K562 (cell line): ENCODE measurements around the gene SSH3. TPM values are rescaled to one million over a fixed set of nuclear protein-coding genes. Genes with fewer than 3 reads are reported as not detected.
A peak's percentile ranks its signal among the peaks of the same experiment; 100 is the strongest.

ENCODE experiments used
- ATAC-seq: fragments of 200-7000 bp; cut with Tn5 transposase; 3 replicates; pipeline ENCODE4 v1.9.1; 2020; ENCODE audit warnings: moderate library complexity
- BruUV-seq: library from RNA; stranded (reverse); fragments of 400-500 nt; replicated peaks from 2 replicates; lab custom pipeline; 2021; lab: Mats Ljungman, UMichigan
- CTCF ChIA-PET: fragments of 300-600 bp; formaldehyde crosslinking; extraction: SDS; loops from one replicate; lab custom pipeline; 2021; ENCODE audit warnings: low intra/inter-chr PET ratio; lab: Yijun Ruan, JAX
- POLR2A ChIA-PET: fragments of 300-600, 350-650 bp; sonication (Branson Sonifier 250); formaldehyde crosslinking; extraction: SDS; loops from one replicate; lab custom pipeline; 2021; ENCODE audit warnings: antibody characterized with exemption, inconsistent platforms; lab: Yijun Ruan, JAX
- DNase-seq, 4 experiments: peaks; one replicate each; pipeline versions ENCODE4 v3.0.0 to v3.0.0-alpha.2; 2011 to 2018; ENCODE audit warnings: low spot score in 3 of 4, mixed read lengths in 3 of 4; ENCODE audit errors: extremely low read depth in 1 of 4
- FAIRE-seq: peaks from 2 replicates; lab custom pipeline; 2011; peaks lifted over from hg19 to GRCh38; lab: Jason Lieb, UNC
- H2AFZ ChIP-seq: 2 replicates; pipeline ENCODE4 v1.6.0; 2011; ENCODE audit warnings: low read depth, low read length, control low read depth, inconsistent platforms
- H3K27ac ChIP-seq: fragments of 200-600 bp; 3 replicates; pipeline ENCODE4 v1.8.0; 2011; ENCODE audit warnings: low read depth, mild to moderate bottlenecking, control low read depth, inconsistent platforms, low read length, moderate library complexity, mixed read lengths; ENCODE audit errors: extremely low read depth
- H3K27me3 ChIP-seq, 2 experiments: fragments of 300-600 bp in 1 of 2; 2 replicates in 1 of 2; 3 replicates in 1 of 2; pipeline versions ENCODE4 v1.6.0 to v1.8.0; 2011; ENCODE audit warnings: inconsistent platforms in 2 of 2, low read length in 2 of 2, mild to moderate bottlenecking in 1 of 2, mixed read lengths in 1 of 2, moderate library complexity in 1 of 2; ENCODE audit not compliant: control insufficient read depth in 2 of 2, insufficient read depth in 2 of 2
- H3K36me3 ChIP-seq: fragments of 300-600 bp; 3 replicates; pipeline ENCODE4 v1.8.0; 2011; ENCODE audit warnings: mild to moderate bottlenecking, low read length, inconsistent platforms; ENCODE audit not compliant: control insufficient read depth, insufficient read depth
- H3K4me1 ChIP-seq, 2 experiments: fragments of 200-600 bp in 1 of 2; replicated peaks in 1 of 2; 2 replicates in 1 of 2; 3 replicates in 1 of 2; pipeline versions ENCODE4 v1.5.1 to v1.8.0; 2011; ENCODE audit warnings: inconsistent platforms in 2 of 2, low read length in 2 of 2, mild to moderate bottlenecking in 1 of 2, mixed read lengths in 1 of 2, moderate library complexity in 1 of 2; ENCODE audit not compliant: control insufficient read depth in 2 of 2, insufficient read depth in 2 of 2
- H3K4me2 ChIP-seq: 2 replicates; pipeline ENCODE4 v1.6.1; 2011; ENCODE audit warnings: low read length, control low read depth, inconsistent platforms, mixed read lengths; ENCODE audit not compliant: insufficient read depth
- H3K4me3 ChIP-seq: fragments of 200-600 bp; sonication (generic), shearing (Covaris generic); 2 replicates; pipeline ENCODE4 v1.5.1; 2016; ENCODE audit warnings: control low read depth, inconsistent platforms
- H3K79me2 ChIP-seq: fragments of 200-600 bp; 3 replicates; pipeline ENCODE4 v1.8.0; 2011; ENCODE audit warnings: low read length, inconsistent platforms; ENCODE audit not compliant: control insufficient read depth, insufficient read depth
- H3K9ac ChIP-seq, 2 experiments: 2 replicates each; pipeline versions ENCODE4 v1.6.0 to v1.6.1; 2011; ENCODE audit warnings: low read depth in 2 of 2, low read length in 2 of 2, control low read depth in 1 of 2, inconsistent platforms in 1 of 2, mild to moderate bottlenecking in 1 of 2, mixed read lengths in 1 of 2; ENCODE audit not compliant: insufficient read depth in 1 of 2
- H3K9me1 ChIP-seq: one replicate; pipeline ENCODE4 v1.6.0; 2011; ENCODE audit warnings: inconsistent platforms, mild to moderate bottlenecking, low read length, moderate library complexity; ENCODE audit not compliant: control insufficient read depth, insufficient read depth
- H3K9me3 ChIP-seq: replicated peaks from 2 replicates; pipeline ENCODE4 v1.5.1; 2011; ENCODE audit warnings: low read depth, low read length, inconsistent platforms; ENCODE audit not compliant: control insufficient read depth, insufficient read depth
- H4K20me1 ChIP-seq: replicated peaks from 2 replicates; pipeline ENCODE4 v1.6.1; 2011; ENCODE audit warnings: low read length, inconsistent platforms, mixed read lengths; ENCODE audit not compliant: control insufficient read depth, insufficient read depth
- E4F1 ChIP-seq: fragments of 250-450 bp; sonication (Bioruptor Pico); IDR thresholded peaks from 2 replicates; pipeline ENCODE4 v1.5.0; 2021; ENCODE audit warnings: mild to moderate bottlenecking, borderline replicate concordance
- KLF10 ChIP-seq: fragments of 250-450 bp; sonication (Bioruptor Pico); IDR thresholded peaks from 2 replicates; pipeline ENCODE4 v1.6.1; 2021; ENCODE audit warnings: matching md5 sums
- MAFG ChIP-seq: fragments of 450-650 bp; conservative IDR thresholded peaks from 2 replicates; pipeline ENCODE4 v1.6.1; 2016; ENCODE audit warnings: missing genetic modification characterization, missing compliant biosample characterization
- POLR2A ChIP-seq: fragments of 450-650 bp; conservative IDR thresholded peaks from 2 replicates; pipeline ENCODE4 v1.6.1; 2016
- POLR2B ChIP-seq: fragments of 450-650 bp; IDR thresholded peaks from 2 replicates; pipeline ENCODE4 v1.6.1; 2018; ENCODE audit warnings: low read depth; ENCODE audit not compliant: partially characterized antibody
- POLR2G ChIP-seq: fragments of 200-400 bp; formaldehyde crosslinking; IDR thresholded peaks from 2 replicates; pipeline ENCODE4 v1.6.1; 2017; ENCODE audit warnings: low read depth, mild to moderate bottlenecking, antibody characterized with exemption, low read length, moderate library complexity
- RBFOX2 ChIP-seq: fragments of 200-400 bp; formaldehyde crosslinking; IDR thresholded peaks from 2 replicates; pipeline ENCODE4 v1.6.1; 2017; ENCODE audit warnings: low read depth, mild to moderate bottlenecking, low read length, moderate library complexity
- TFAP4 ChIP-seq: sonication (generic); formaldehyde crosslinking; IDR thresholded peaks from 2 replicates; pipeline ENCODE4 v1.8.0; 2022; ENCODE audit warnings: missing genetic modification reagents, mild to moderate bottlenecking, moderate library complexity, borderline replicate concordance
- ZHX1 ChIP-seq: fragments of 150-350 bp; conservative IDR thresholded peaks from 2 replicates; pipeline ENCODE4 v1.6.1; 2014; ENCODE audit warnings: low read length
- ZNF830 ChIP-seq: fragments of 250-450 bp; sonication (Bioruptor Pico); IDR thresholded peaks from 2 replicates; pipeline ENCODE4 v1.5.0; 2021; ENCODE audit warnings: mild to moderate bottlenecking
- WGBS: fragments of 100-300 bp; shearing (Covaris generic); methylation state at CpG from one replicate; pipeline ENCODE4 v1.1.6; 2016; ENCODE audit warnings: low coverage, mixed read lengths; ENCODE audit not compliant: insufficient coverage; ENCODE audit errors: missing lambda C conversion rate; 5-methylcytosine and 5-hydroxymethylcytosine counted together
- in situ Hi-C: fragments of 300-500 bp; cut with MboI; formaldehyde crosslinking; loops from 4 replicates; pipeline ENCODE4 v1.15.0; 2018; ENCODE audit warnings: inconsistent platforms, mixed read lengths
- intact Hi-C: fragments of 100-400 bp; cut with micrococcal nuclease; formaldehyde crosslinking; loops from 2 replicates; pipeline ENCODE4 v1.14.2; 2022
- polyA plus RNA-seq, 8 experiments: library from polyadenylated mRNA; depleted of rRNA in 4 of 8; stranded (reverse) in 5 of 8; unstranded in 3 of 8; fragments of >200 nt; fragmentation: Nextera tagmentation in 2 of 8; fragmentation: Illumina TruSeq in 1 of 8; extraction: Ambion mirVana in 2 of 8; extraction: Trizol in 1 of 8; gene quantifications; 2 replicates each; pipeline versions ENCODE4 v1.2.1 to v1.2.3, GENCODE V29; 2011 to 2014; ENCODE audit warnings: inconsistent platforms in 1 of 8, missing spikeins in 1 of 8
- total RNA-seq, 7 experiments: library from RNA; depleted of rRNA in 6 of 7; stranded (reverse); fragments of >200 nt in 6 of 7; fragmentation: Illumina TruSeq in 2 of 7; extraction: Trizol in 2 of 7; gene quantifications; 2 replicates each; pipeline versions ENCODE4 v1.2.1 to v1.2.3, GENCODE V29; 2011 to 2021; ENCODE audit warnings: low replicate concordance in 1 of 7
- TF ChIP-seq, protein P1 (sequence below), 3 experiments: IDR thresholded peaks in 2 of 3; conservative IDR thresholded peaks in 1 of 3; 2 replicates each; pipeline ENCODE4 v1.5.1; 2011 to 2012; ENCODE audit warnings: low read length in 3 of 3, mild to moderate bottlenecking in 3 of 3, control low read depth in 2 of 3, improper control_type of control experiment in 1 of 3, inconsistent platforms in 1 of 3, low read depth in 1 of 3, mixed read lengths in 1 of 3, moderate library complexity in 1 of 3; ENCODE audit not compliant: insufficient read depth in 2 of 3

Gene SSH3
- total and polyA plus RNA-seq, 9 of the 15 experiments (the other 6 are each of a cell fraction or from before 2014, with no cell fraction given), result 0.07 to 1.0 (median 0.24) TPM; not detected in 3

DNA sequence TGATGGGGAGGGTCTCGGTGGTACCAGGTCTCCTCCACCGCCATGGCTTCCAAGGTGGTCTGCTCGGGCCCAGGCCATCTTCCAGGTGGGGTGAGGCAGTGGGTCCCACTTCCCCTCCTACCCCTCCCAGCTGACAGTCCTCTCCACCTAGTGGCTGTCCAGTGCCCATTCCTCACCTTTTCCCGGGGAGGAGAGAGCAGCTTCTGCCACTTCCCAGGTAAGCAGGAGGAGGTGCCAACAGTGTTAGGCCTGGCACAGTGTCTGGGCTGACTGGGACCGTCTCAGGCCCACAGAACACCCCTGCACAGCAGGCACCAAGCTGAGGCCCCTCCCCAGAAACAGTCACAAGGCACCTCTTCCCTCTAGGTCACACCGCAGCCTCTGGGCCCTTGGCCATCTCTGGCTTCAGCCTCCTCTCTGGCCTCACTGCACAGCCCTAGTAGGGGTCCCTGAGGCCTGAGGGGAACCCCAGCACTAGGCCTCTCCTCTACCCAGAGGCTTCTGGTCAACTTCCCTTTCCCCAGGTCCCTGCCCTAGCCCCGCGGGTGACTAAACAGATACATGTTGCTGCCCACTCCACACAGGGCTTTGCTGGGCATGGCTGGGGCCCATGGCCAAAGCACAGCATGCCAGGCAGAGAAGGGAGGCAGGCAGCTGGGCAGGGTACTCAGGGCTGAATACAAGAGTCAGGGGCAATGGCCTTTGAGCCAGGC, 16.6 kb upstream of the SSH3 start:
- peak overlapping the region; percentile 93; the same call in 2 of the 3 replicates for H3K27ac ChIP-seq
- peak overlapping the region in 1 of 2 experiments; percentile 95; a peak in 2 of 4 replicates for H3K9ac ChIP-seq
- in situ Hi-C loops, result no loop called here
- H3K4me2 ChIP-seq, result no peak overlapping the region
- no peaks in the 10 kb centered on the region for H4K20me1 ChIP-seq
- no peaks in the 10 kb centered on the region for H3K9me3 ChIP-seq
- no TSS peak for BruUV-seq
- ATAC-seq (no peak), FAIRE-seq (no peak), DNase-seq (no peak)
- peaks cover 77% of the 10 kb centered on the region; the same call in 2 of the 3 replicates for H3K36me3 ChIP-seq
- 0 out of 2 replicates have a peak, but pooled peaks have one; percentile 13 for TF ChIP-seq POLR2A
- no peak for TF ChIP-seq MAFG
- TF ChIP-seq ZHX1, result no peak
- no peak for TF ChIP-seq KLF10 (CRISPR knock-in tag)
- 0 out of 2 replicates have a peak, but pooled peaks have one; percentile 51 for TF ChIP-seq ZNF830 (CRISPR knock-in tag)
- TF ChIP-seq E4F1 (CRISPR knock-in tag), result peak; percentile 25; the same call in 1 of the 2 replicates
- peak; percentile 46; the same call in 1 of the 2 replicates for TF ChIP-seq TFAP4 (CRISPR knock-in tag)
- TF ChIP-seq POLR2G, result peak; percentile 61
- TF ChIP-seq POLR2B, result peak; percentile 24
- TF ChIP-seq RBFOX2, result 0 out of 2 replicates have a peak, but pooled peaks have one; percentile 24
- TF ChIP-seq, protein P1, sequence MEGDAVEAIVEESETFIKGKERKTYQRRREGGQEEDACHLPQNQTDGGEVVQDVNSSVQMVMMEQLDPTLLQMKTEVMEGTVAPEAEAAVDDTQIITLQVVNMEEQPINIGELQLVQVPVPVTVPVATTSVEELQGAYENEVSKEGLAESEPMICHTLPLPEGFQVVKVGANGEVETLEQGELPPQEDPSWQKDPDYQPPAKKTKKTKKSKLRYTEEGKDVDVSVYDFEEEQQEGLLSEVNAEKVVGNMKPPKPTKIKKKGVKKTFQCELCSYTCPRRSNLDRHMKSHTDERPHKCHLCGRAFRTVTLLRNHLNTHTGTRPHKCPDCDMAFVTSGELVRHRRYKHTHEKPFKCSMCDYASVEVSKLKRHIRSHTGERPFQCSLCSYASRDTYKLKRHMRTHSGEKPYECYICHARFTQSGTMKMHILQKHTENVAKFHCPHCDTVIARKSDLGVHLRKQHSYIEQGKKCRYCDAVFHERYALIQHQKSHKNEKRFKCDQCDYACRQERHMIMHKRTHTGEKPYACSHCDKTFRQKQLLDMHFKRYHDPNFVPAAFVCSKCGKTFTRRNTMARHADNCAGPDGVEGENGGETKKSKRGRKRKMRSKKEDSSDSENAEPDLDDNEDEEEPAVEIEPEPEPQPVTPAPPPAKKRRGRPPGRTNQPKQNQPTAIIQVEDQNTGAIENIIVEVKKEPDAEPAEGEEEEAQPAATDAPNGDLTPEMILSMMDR (IDR thresholded peaks at IDR 0.05 in 2 of 3, conservative IDR thresholded peaks at IDR 0.05 in 1 of 3; ENCODE audit: insufficient read depth in 2 of 3, low read depth in 1 of 3, low read length in 3 of 3), result 0 out of 6 replicates have a peak, but pooled peaks of 2 of the 3 experiments have one; percentile 5 to 20
- H3K4me3 ChIP-seq, result no peak overlapping the region
- peaks cover 15 to 61% of the 10 kb centered on the region in 2 experiments for H3K4me1 ChIP-seq
- no peaks in the 10 kb centered on the region for H3K27me3 ChIP-seq
- 74% methylated on average over 8 of the region's 8 CpGs for WGBS
- peaks cover 15% of the 10 kb centered on the region for H3K79me2 ChIP-seq
- ChIA-PET CTCF (no interaction called here), POLR2A (interaction anchor here (0.6 to 3.4 kb wide), 6 partner anchors 9 to 178 kb away, joined by 3 to 29 read pairs (median 4); no protein-coding TSS in a partner anchor)
- H3K9me1 ChIP-seq, result no peaks in the 10 kb centered on the region
- intact Hi-C loops, result no loop called here
- H2AFZ ChIP-seq, result no peak overlapping the region
